GM20431 (cell line): ENCODE results near the gene PRKAR1B.

ENCODE experiments used
- in situ Hi-C: fragments of 300-500 bp; cut with MseI, MboI; formaldehyde crosslinking; loops from one replicate; pipeline ENCODE4 v1.15.0; 2020; ENCODE audit warnings: low sequenced_read_pairs; ENCODE audit not compliant: unreplicated experiment

PRKAR1B gene

GRCh38 chr7:582931-583330, 144.2 kb downstream of the PRKAR1B start:
- in situ Hi-C loops = no loop called here

DNA sequence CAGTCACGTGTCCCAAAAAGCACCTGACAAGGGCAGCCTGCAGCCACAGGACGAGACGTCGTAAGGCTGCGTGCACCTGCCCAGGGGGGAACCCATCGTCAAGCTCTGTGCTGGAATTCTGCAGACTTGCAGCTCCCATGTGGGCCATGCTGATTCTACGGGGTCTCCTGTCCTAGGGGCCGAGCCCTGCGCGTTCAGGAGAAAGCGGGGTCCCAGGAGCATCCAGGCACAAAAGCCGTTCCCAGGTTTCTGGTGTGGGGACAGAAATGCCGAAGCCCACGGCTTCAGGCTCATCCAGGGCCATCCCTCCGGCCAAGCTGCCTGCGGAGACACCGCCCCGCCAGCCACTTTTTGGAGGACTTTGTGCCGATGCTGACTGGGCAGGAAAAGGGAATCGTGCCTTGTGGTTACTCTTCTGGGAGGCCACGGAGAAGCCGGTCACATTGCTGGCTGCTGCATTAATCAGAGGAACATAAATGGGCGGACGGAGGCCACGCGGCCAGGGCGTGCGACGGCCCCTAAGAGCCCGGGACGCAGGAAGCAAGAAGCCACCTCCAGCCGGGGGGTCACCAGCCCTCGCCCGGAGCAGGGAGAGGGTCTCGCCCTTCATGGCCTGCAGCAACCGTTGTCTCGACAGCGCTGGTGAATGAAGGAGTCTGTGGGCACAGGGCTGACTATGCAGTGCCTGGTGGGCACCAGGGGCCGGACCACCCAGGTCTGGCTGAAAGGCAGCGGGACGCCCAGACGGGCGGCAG, 144.8 kb downstream of the PRKAR1B start:
- in situ Hi-C loops = no loop called here

DNA sequence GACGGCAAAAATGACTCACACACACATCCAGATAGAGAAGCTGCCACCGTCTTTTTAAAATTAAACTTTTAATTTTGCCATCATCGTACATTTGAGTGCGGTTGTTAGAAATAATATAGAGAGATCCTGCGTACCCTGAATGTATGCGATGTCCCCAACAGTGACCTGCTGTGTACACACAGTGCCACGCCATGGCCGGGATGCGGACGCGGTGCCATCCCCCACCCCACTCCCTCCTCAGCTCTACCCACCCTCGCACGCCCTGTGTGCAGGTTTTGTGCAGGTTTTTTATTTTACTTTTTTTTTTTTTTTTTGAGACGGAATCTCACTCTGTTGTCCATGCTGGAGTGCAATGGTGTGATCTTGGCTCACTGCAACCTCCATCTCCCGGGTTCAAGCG, 148.7 kb downstream of the PRKAR1B start:
- in situ Hi-C loops = no loop called here

GRCh38 chr7:577741-578370, 149.2 kb downstream of the PRKAR1B start:
- in situ Hi-C loops = no loop called here

GRCh38 chr7:577278-577665, 149.8 kb downstream of the PRKAR1B start:
- in situ Hi-C loops = no loop called here

- in situ Hi-C loops = no loop called here
These were observed 150.4 kb downstream of the PRKAR1B start for GRCh38 chr7:576524-577277.

DNA sequence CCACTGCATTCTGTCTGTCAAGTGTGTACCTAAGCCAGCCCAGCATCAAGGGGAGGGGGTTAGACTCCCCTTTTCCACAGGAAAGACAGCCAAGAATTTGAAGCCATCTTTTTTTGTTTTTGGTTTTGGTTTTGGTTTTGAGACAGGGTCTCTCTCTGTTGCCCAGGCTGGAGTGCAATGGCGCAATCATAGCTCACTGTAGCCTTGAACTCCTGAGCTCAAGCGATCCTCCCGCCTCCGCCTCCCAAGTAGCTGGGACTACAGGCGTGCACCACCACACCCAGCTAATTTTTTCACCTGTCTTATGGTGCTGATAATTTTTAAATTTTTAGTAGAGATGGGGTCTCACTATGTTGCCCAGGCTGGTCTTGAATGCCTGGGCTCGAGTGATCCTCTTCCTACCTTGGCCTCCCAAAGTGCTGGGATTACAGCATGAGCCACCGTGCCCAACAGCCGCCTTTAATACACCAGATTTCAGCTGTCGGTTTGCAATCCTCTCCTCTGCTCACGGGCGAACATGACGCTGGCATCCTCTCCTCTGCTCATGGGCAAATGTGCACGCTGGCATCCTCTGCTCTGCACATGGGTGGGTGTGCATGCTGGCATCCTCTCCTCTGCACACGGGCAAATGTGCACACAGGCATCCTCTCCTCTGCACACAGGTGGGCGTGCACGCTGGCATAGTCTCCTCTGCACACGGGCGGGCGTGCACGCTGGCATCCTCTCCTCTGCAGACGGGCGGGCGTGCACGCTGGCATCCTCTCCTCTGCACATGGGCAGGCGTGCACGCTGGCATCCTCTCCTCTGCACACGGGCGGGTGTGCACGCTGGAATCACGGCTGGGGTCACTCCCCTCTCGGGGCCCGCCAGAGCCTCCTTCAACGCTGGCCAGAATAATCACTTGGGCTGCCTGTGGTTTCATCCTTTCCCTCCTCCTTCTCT, 151.4 kb downstream of the PRKAR1B start:
- in situ Hi-C loops = no loop called here

DNA sequence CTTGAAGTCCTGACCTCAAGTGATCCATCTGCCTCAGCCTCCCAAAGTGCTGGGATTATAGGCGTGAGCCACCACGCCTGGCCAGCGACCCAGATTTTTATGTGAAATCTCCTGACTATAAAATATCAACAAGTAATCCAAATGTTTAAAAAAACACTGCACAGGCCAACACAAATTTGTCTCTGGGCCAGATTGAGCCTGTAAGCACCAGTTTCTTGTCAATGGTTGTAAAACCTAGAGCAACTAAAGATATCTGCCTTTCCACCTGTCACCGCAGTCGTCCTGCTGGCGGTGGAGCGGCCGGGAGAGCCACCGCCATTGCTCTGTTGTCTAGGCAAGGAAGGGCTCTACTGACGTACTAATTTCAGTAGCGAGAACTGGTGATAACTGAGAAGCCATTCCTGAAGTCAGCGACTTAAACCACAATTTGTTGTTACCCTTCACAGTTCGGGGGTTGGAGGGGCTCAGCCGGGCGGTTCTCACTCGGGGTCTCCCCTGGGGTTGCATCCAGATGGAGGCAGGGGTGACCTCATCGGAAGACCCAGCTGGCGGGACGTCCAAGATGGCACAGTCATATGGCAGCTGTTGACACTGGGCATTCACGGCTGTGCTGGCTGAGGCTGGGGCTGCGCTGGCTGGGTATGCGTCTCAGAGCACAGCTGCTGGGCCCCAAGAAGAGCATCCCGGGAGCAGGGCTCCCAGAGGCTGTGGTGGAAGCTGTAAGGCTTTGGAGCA, 152.3 kb downstream of the PRKAR1B start:
- in situ Hi-C loops = no loop called here

- in situ Hi-C loops = no loop called here
These were observed 153.1 kb downstream of the PRKAR1B start for GRCh38 chr7:573933-574381.

DNA sequence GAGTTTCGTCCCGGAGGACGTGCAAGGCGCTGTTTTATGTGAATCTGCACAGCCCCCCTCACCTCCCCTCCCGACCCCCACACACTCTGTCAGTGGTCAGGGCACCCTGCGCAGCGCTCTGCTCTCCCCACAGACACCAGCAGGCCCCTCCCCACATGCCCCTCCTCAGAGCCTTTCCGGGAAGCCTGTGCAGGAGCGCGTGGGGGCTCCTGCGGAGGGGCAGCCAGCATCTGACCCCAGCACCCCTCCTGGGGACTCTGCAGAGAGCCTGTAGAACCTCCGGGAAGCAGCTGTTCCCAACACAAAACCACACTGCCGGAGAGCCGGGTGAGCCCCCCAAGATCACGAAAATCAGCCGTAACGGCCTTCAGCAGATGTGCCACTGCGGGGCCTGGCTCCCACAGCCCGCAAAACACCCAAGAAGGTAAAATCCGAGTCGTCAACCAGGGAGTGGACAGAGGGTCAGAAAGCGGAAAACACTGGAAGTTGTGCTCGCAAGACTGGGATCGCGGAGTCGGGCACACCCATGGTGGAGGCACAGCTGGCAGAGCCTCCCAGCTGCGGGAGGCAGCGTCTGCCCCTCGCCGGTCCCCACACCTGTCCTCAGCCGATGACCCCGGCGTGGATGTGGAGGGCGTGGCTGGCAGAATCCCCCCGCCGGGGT, 153.7 kb downstream of the PRKAR1B start:
- in situ Hi-C loops = no loop called here

GRCh38 chr7:572416-573268, 154.4 kb downstream of the PRKAR1B start:
- in situ Hi-C loops = no loop called here

- in situ Hi-C loops = no loop called here
These were observed 155.2 kb downstream of the PRKAR1B start for GRCh38 chr7:571718-572415.

DNA sequence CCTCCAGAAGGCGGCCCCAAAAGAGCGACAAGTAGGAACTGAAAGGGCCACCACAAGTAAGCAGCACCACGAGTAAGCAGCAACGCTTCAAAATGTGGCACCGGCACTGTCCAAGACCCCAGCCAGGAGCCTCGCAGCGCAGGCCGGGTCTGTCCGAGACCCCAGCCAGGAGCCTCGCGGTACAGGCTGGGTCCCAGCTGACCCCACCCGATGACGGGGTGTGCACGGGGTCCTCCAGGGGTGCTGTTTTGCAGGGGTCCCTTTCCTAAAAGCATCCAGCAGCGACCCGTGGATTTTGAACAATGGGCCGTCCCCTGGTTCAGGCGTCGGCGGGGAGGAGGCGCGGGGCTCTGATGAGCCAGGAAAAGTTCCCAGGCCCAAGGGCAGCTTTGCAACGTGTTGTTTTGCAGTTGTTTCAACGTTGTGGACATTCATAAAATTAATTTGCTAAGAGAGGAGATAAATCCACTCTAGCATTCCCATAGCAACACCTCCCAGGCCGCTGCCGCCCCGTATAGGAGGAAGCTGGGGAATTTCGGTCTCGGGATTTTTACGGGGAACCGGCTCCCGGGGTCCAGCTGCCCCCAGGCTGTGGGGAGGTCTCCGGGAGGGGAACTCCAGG, 155.9 kb downstream of the PRKAR1B start:
- in situ Hi-C loops = no loop called here

GRCh38 chr7:570801-571070, 156.3 kb downstream of the PRKAR1B start:
- in situ Hi-C loops = no loop called here

- in situ Hi-C loops = no loop called here
These were observed 156.9 kb downstream of the PRKAR1B start for GRCh38 chr7:569996-570800.

GRCh38 chr7:569071-569855, 157.8 kb downstream of the PRKAR1B start:
- in situ Hi-C loops = no loop called here
